Activated CD4-positive, alpha-beta T cell treated with anti-CD3 and anti-CD28 coated beads, Interleukin-2, amount 50 U/mL, for 4 hours (primary cell): ENCODE results near the gene KIF5C.

ENCODE experiments used
- DNase-seq, 2 experiments: peaks; one replicate each; pipeline ENCODE4 v3.0.0-alpha.2; 2020

The KIF5C gene

GRCh38 chr2:148996805-148997204 lies 121.8 kb downstream of the KIF5C start:
- DNase-seq = no peak

DNA sequence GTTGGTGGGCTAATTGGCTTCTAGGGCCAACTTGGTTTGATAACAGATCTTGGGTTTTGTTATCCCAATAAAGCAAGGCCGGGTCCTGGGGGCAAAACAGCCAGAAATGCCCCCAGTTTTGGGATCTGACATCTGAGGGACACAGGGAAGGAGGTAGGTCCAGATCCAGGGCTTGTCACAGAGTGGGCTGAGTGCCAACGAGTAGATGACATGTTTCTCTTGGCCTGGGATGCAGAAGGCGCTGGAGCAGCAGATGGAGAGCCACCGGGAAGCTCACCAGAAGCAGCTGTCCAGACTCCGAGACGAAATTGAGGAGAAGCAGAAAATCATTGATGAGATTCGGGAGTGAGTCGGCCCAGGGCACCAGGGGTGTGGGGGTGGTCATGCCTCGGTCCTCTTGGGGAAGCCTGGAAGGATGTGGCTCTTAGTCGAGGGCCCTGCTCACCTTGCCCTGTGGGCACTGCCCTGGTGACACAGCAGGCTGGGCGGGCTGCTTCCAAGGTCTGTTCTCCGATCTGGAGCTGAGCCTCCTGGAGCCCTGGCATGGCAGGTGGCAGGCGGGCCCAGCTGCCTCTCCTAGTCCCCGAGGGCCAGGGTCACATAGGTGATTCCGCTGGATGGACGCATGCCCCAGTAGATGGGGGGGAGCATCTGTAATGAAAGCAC lies 123.3 kb downstream of the KIF5C start:
- DNase-seq = no peak

GRCh38 chr2:148998831-148999200 lies 123.8 kb downstream of the KIF5C start:
- no peak for DNase-seq

DNA sequence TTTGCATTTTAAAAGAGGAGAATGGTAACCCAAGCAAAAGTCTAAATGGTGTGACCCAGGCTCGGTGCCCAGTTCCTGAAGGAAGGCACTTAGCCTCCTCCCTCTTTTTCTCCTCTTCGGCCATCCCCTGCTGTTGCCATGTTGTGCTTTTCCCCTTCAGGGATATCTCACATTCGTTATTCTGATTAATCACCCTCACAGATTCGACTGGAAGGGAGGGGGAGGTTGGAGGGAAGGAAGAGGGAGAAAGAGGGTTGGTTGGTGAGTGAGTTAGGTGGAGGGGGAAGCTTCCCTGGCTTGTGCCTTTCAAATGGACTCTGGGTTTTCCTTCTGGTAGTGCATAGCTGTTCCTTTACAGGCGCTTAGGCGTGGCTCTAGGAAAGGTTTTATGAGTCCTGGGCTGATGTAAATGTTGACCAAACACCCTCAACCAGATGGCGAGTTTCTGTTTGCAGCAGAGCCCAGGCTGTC lies 124.5 kb downstream of the KIF5C start:
- no peak for DNase-seq

GRCh38 chr2:149000158-149000938 lies 125.3 kb downstream of the KIF5C start:
- DNase-seq = no peak

DNA sequence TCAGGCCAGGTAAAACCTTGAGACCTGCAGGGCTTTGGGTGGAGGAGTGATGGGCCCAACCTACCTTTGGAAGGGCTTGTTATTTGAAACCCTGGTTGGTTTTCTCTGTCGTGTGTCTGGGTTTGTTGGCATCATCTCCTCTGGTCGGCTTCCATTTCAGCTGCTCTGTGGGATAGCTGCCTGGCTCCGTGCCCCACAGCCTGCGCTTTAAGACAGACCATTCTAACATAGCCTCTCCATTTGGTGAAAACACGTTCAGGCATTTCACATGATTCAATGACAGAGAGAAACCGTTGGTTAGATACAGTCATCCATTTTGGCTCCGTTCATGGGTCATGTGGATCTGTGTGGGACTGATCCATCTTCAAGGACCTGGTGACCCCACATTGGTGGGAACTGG lies 126.5 kb downstream of the KIF5C start:
- DNase-seq = no peak

DNA sequence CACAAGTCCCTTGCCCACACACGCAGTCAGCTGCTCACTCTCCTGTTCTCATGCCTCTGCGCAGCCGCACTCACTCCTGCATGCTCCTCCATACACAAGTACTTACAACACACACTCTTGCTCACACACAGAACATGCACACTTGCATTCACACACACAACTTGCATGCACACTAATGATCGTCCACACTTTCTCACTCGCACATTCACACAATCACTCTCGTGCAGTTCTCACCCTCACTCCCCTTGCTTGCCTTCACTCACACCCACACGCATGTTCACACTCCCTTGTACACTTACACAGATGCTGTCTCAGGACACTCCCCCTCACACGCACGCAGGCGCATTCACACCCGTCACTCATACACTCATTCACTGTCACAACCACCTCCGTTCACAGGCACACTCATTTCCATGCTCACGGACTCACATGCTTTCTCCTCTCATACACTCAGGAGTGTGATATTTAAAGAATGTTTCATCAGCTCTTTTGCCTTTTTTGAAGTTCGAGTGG lies 127.4 kb downstream of the KIF5C start:
- DNase-seq = no peak

- no peak for DNase-seq
These were observed 128.1 kb downstream of the KIF5C start for GRCh38 chr2:149002891-149003740.

DNA sequence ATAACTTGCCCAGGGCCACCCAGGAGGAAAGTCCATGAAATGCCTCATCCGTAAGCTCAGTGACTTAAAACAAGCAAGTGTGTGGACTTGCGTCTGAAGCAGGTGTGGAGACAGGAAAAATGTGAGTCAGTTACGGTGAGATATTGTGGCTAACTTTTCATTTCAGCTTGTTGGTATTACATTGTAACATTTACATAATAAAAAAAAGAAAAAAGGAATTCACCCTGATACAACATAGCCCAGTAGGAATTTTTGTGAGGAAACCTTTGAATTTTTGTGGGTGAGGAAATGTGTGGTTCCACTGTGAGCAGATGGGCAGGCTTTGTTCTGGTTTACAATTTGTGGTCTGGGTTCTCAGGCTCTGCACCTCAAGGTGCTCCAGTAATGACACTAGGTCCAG lies 129.8 kb downstream of the KIF5C start:
- DNase-seq = no peak

DNA sequence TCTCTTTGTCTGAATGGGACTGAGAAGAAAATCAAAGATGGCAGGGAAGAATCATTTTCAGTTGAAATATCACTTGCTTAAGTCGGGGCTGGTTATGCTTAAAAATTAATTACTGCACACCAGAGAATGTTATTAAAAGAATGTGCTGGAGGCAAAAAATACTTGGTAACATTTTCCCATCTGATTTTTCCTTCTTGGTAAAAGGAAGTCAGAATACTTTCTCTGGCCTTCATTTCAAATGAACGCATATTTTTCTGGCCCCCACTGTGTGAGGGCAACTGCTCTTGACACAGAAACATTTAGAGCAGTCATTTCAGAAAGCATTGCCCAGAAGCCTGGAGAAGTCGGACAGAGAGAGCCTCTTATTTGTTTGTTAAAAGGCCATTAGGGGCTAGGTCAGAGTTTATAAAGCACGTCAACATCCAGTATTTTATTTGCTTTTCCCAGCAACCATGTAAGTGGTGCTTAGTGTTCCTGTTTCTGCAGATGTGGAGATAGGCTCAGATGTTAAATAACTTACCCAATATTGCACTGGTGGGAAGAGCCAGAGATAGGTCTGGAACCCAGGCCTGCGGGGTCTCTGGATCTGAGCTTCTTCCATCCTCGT lies 130.5 kb downstream of the KIF5C start:
- no peak for DNase-seq

DNA sequence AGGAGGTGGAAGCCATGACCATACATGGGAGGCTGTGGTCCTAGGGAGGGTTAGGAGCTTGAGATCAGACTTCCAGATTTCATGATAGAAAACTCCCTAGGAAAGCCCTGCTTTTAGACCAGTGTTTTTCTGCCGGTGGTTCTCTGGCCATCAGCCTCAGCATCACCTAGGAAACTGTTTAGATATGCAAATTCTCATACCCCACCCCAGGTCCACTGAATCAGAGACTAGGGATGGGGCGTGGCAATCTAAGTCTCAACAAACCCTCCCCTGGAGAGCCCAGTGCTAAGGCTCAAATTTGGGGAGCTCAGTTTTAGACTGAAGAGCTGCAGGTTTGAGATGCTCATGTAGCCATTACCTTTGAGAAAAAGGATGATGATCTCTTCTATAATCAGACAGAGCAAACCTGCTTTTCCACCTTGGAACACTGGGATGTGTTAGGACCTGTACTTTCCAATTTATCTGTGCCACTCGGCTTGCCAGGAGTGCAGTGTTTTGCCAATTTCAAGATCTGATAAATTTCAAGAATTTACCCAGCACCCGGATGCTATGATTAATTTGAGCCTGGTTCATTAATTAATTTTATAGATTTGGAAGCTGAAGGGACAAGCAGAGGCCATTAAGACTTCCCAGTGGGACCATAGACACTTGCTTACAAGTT lies 132.0 kb downstream of the KIF5C start:
- no peak for DNase-seq

GRCh38 chr2:149008381-149008780 lies 133.4 kb downstream of the KIF5C start:
- DNase-seq = no peak

DNA sequence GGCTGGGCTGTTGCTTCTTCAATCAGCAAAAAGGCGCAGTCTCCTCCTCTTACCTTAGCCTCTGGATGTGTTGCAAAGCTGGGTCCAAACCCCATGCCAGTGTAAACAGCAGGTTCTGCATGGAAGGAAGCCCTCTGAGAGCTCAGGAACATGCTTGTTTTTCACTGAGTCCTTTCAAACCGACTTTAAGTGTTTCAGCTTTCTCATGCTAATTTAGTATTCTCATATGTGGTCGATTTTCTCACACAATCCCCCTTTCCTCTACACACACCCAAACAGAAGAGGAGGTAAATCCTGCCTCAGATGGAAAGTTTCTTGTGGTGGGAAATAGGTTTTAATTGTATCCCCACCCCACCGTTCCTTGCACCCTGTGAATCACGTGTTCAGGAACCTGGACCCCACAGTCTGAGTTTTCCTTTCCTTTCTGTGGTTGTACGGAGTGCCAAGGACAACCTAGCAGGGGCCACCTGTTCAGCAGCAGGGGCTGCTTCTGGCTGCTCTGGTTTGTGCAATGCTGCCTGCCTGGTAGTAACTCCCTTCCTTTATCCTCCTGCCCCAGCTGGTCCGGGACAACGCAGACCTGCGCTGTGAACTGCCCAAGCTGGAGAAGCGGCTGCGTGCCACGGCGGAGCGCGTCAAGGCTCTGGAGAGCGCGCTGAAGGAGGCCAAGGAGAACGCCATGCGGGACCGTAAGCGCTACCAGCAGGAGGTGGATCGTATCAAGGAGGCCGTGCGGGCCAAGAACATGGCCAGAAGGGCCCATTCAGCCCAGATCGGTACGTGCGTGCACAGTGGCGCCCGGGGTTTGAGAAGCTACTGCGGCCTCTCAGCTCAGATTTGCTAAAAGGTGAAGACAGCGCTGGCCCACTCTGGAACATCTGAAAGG lies 134.8 kb downstream of the KIF5C start:
- no peak for DNase-seq

GRCh38 chr2:149012545-149012944 lies 137.5 kb downstream of the KIF5C start:
- no peak for DNase-seq

DNA sequence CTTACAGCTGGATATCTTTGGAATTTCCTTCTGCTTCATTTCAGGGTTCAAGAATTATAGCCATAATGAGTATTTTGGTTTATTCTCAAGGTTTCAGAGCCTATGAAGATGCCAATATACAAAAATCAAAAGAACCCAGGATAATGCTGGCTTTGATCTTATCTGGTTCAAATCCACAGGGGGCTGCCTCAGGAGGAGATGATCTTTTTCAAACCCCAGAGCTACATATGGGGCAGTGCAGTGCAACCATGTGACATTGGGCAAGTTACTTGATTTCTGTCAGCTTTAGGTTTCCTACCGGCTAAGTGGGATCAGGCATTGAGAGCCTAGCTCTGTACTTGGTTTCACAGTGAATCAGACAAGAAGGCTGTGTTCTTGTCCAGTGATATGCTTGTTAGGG lies 140.5 kb downstream of the KIF5C start:
- no peak for DNase-seq

DNA sequence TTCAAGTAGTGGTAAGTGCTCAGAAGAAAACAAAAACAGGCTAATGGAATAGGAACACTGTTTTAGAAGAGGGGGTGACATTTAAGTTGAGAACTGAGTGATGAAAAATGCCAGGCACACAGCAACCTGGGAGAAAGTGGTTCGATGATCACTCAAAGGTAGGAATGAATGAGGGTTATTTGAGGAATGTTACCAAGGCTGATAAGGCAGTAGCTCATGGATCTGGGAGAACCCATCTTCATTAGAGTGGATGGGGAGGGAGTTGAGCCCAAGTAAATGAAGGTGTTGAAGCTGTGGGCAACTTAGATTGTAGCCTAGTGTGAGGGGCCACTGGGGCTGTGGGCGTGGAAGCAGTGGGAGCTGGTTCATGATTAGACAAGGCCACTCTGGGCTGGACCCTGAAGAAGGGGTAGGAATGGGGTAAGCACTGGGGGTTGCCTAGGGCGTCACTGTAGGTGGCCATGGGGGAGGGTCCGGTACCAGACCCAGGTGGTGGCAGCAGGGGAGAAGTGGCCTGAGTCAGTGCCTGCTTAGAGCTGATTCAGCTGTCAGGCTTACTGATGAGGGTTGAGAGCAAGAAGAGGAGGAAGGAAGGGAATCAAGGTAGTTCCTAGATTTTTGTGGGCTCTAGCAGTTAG lies 141.0 kb downstream of the KIF5C start:
- no peak for DNase-seq

GRCh38 chr2:149017116-149017985 lies 142.3 kb downstream of the KIF5C start:
- peak; percentile 58 to 70 for DNase-seq

DNA sequence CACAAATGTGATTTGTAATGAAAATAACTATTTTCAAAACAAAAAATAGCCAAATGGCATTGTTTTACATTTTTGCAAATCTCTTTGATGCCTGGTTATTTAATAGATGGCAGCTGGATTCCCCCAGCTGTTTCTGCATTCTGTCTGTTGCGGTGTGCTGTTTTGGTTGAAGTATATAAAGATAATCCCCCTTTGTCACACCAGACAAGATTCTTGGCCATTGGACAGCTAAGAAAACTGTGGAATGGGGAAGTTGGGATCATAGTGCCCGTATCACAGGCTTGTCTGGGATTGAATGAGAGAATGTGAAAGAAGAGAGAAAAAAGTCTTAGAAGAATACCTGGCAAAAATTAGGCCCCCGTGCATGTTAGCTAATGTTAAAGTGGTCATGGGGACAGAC lies 144.0 kb downstream of the KIF5C start:
- no peak for DNase-seq

- no peak for DNase-seq
These were observed 144.7 kb downstream of the KIF5C start for GRCh38 chr2:149019768-149020167.

DNA sequence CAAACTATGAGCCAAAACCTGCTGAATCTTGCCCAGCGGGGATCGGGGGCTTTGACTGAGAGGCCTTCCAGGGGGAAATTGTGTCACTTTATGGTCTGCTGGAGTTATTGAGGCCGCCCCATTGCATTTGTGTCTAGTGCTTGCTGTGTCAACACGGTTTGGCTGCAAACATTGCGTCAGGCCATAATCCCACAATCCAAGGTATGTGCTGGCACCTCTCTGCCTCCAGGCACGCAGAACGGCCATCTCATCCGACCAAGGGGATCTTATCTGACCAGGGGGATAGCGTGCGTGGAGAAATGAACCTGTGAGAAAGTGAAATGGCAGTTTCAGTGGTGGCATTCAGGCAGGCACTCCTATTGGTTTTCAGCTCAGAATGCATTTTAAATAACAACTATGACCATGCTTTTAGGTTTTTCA lies 145.4 kb downstream of the KIF5C start:
- no peak for DNase-seq
